Islet of Langerhans (tissue), 1 donor: ENCODE measurements around the gene PRAME.
"Not testable (repeated sequence)": the region's sequence is repeated elsewhere in the genome, so short reads cannot be mapped to it uniquely, and the experiment has no call there.

Experiments
- FAIRE-seq: peaks from one replicate; lab custom pipeline; 2011; peaks lifted over from hg19 to GRCh38; lab: Jason Lieb, UNC

The PRAME gene

GRCh38 chr22:22520667-22521602, 38.1 kb downstream of the PRAME start:
- FAIRE-seq: no peak

DNA sequence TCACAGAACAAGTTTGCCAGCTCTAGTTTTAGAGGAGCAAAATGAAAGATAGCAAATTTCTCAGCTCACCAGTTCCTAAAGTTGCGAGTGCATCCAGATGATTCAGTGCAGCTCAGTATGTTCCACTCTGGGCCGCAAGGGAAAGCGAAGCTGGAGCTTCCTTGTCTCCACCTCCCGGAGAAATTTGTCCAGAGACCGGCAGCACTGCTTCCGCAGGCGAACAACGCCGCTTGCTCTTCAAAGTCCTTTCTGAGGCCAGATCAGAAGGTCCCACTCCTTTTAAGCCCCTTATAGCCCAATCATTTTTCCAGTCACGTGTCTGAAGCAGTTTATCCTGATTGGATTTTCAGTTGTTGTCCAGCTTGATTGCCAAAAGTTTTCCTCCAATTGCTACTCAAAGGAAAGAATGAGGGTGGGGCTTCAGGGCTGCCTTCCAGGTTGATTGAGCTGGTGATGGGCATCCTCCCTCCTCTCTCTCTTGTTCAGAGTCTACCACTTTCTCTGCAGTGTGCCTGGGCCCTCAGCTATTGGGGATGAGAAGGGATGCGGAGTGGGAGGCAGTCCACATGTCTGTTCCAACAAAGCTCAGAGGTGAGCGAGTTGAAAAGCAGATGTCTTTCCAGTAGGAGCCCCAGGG, 38.9 kb downstream of the PRAME start, which contains the start of gene ZNF280A:
Gene ZNF280A (minus strand): TSS at position 251 of the 637 bp plus-strand sequence. CDS start 4,640 bp downstream, outside the sequence.
- FAIRE-seq: no peak

DNA sequence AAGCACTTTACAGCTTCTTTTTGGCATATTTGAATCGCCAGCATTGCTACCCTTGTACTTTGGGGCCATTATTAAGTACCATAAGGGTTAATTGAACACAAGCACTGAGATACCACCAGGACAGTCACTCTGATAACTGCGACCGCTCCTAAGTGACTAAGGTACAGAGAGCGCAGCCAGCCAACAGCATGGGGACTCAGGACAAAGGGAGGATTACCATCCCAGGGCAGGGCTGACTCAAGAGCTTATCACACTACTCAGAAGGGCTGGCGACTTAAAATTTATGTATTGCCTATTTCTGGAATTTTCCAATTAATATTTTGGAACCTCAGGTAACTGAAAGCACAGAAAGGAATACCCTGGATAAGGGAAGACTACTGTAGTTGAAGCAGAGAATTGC, 39.5 kb downstream of the PRAME start:
- no peak for FAIRE-seq

GRCh38 chr22:22516992-22517391, 42.1 kb downstream of the PRAME start:
- no peak for FAIRE-seq

GRCh38 chr22:22515890-22516289, 43.2 kb downstream of the PRAME start:
- no peak for FAIRE-seq

GRCh38 chr22:22514431-22514830, 44.6 kb downstream of the PRAME start:
- FAIRE-seq: not testable (repeated sequence)

GRCh38 chr22:22513619-22514018, 45.4 kb downstream of the PRAME start:
- FAIRE-seq: no peak

DNA sequence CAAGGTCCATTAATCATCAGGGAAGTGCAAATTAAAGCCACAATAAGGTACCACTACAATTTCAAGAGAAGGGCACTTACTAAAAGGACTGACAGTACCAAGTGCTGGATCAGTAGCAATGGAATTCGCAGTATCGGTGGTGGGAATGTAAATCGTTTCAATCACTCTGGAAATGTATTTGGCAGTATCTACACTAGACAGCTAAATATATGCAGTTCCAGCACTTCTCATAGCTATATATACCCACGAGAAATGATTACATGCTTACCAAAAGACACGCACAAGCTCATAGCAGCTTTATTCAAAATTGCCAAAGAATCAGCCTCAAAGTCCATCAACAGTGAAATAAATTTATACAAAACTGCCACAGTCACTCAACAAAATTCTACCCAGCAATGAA, 46.1 kb downstream of the PRAME start:
- FAIRE-seq: no peak

DNA sequence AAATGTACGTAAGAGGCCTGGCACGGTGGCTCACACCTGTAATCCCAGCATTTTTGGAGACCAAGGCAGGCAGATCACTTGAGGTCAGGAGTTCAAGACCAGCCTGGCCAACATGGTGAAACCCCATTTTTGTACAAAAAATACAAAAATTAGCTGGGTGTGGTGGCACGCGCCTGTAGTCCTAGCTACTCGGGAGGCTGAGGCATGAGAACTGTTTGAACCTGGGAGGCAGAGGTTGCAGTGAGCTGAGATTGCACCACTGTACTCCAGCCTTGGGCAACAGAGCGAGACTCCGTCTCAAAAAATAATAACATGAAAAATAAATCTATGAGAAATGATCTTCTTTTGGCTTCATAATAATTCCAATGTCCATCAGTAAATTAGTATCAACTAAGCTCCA, 48.2 kb downstream of the PRAME start:
- not testable (repeated sequence) for FAIRE-seq

GRCh38 chr22:22509912-22510311, 49.2 kb downstream of the PRAME start:
- not testable (repeated sequence) for FAIRE-seq

- no peak for FAIRE-seq
Observed at GRCh38 chr22:22508274-22509176, 50.5 kb downstream of the PRAME start, which contains the start of gene ZNF280B. TSS of gene ZNF280B (minus strand) at chr22:22508742. CDS start at chr22:22489398, 19,344 bp downstream.

- FAIRE-seq: no peak
Observed at GRCh38 chr22:22507743-22508273, 51.3 kb downstream of the PRAME start.

DNA sequence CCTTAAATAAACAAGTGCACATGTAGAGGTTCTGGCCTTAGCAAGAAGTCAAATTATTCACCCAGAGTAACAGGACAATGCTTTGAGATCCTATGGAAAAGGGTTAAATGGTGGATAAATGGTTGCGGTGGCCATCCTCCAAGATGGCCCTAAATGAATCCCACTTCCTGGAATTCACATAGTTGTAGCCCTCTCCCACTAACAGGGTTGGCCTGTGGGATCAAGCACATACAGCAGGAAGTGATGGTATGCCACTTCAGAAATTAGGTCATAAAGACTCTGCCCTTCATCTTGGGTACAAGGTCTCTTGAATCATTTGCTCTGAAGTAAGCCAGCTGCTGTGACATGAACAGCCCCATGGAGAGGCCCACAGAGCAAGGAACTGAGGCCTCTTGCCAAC, 52.3 kb downstream of the PRAME start:
- no peak for FAIRE-seq

GRCh38 chr22:22498267-22498666, 60.8 kb downstream of the PRAME start:
- no peak for FAIRE-seq
